Activated CD4-positive, alpha-beta T cell treated with anti-CD3 and anti-CD28 coated beads, Interleukin-2, amount 10 ng/mL, durations not matched to agents 7 days and 5 days (primary cell): Measurements from ENCODE around the gene CYTH1. TPM values are rescaled to one million over a fixed set of nuclear protein-coding genes. Genes with fewer than 3 reads are reported as not detected.

Experiments used
- CTCF ChIA-PET: fragments of 350-600 bp; sonication (Branson Sonifier 250); formaldehyde crosslinking; loops from one replicate; lab custom pipeline; 2021; ENCODE audit warnings: antibody characterized with exemption; lab: Charles Lee
- POLR2A ChIA-PET: fragments of 350-600 bp; sonication (Branson Sonifier 250); formaldehyde crosslinking; loops from one replicate; lab custom pipeline; 2021; ENCODE audit warnings: antibody characterized with exemption; lab: Charles Lee
- DNase-seq: peaks from one replicate; pipeline ENCODE4 v3.0.0-alpha.2; 2020
- H3K27ac Mint-ChIP-seq: one replicate; pipeline ENCODE4 v1.8.0; 2021; ENCODE audit warnings: mild to moderate bottlenecking, moderate library complexity, mixed read lengths
- H3K27me3 Mint-ChIP-seq: one replicate; pipeline ENCODE4 v1.8.0; 2021; ENCODE audit warnings: mixed read lengths
- H3K36me3 Mint-ChIP-seq: one replicate; pipeline ENCODE4 v1.8.0; 2021; ENCODE audit warnings: low read depth, mixed read lengths
- H3K4me1 Mint-ChIP-seq: one replicate; pipeline ENCODE4 v1.8.0; 2021; ENCODE audit warnings: mixed read lengths
- H3K4me3 Mint-ChIP-seq: one replicate; pipeline ENCODE4 v1.8.0; 2021; ENCODE audit warnings: mild to moderate bottlenecking, moderate library complexity, mixed read lengths
- H3K9me3 Mint-ChIP-seq: one replicate; pipeline ENCODE4 v1.8.0; 2021; ENCODE audit warnings: mixed read lengths
- total RNA-seq, 2 experiments: library from RNA; stranded (reverse); gene quantifications; one replicate each; pipeline ENCODE4 v1.2.3, GENCODE V29; 2021

CYTH1 gene
- total RNA-seq, 2 experiments from 2014 or later = 244 to 251 TPM

DNA sequence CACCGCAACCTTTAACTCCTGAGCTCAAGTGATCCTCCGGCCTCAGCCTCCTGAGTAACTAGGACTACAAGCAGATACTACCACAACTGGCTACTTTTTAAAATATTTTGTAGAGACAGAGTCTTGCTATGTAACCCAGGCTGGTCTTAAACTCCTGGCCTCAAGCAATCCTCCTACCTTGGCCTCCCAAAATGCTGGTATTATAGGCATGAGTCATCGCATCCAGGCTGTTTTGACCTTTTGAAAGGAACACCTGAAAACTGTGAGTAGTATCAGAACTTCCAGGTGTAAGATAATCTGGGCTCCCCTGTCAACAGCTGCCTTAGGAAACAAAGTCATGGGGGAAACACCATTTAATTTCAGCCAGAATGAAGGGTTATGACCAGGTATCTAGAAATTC, 77.5 kb downstream of the CYTH1 start:
- ChIA-PET CTCF (interaction anchor here (0.7 to 1.4 kb wide), 2 partner anchors 16 to 22 kb away, joined by 3 to 4 read pairs; no protein-coding TSS in a partner anchor), POLR2A (no interaction called here)
- Mint-ChIP-seq H3K9me3 (no peaks in the 10 kb centered on the region), H3K27ac (no peak overlapping the region), H3K27me3 (no peaks in the 10 kb centered on the region), H3K36me3 (peaks cover 64% of the 10 kb centered on the region), H3K4me3 (no peak overlapping the region), H3K4me1 (peaks cover 26% of the 10 kb centered on the region)
- DNase-seq = no peak

DNA sequence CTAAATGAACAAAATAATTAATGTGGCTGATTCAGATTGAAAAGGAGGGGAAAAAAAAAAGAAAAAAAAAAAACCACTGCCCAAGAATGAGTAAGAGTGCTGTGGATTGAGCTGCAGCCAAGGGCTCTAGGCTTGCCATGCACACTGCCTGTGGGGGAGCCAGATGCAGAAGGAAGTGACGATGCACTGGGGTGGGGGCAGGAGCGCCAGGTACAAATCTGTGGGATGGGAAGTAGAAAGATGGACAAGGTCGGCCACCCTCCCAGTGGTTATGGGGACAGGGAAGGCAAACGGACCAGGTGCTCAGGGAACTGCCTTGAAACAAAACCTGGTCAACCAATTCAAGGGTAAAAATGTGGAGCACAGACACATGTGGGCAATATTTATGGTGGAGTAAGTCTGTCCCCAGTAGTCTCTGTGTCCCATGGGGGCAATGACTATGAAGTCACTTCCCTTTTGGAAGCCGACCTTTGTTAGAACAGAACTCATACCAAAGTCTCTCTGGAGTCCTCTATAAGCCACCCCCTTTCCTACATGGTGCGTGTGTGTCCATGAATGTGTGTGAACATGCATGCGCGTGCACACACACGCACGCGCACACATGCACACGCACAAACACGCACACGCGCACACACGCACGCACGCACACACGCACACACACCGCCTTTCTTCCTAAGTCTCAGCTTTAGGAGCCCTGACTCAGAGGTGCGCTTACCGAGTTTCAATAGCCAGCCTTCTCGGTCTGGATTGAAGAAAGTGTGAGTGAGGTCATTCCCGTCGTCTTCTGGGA, 84.3 kb downstream of the CYTH1 start:
- peaks cover 4% of the 10 kb centered on the region for H3K4me1 Mint-ChIP-seq
- POLR2A ChIA-PET = interaction anchor here (0.6 kb wide), 1 partner anchor 79 kb away, joined by 3 read pairs; no protein-coding TSS in a partner anchor

DNA sequence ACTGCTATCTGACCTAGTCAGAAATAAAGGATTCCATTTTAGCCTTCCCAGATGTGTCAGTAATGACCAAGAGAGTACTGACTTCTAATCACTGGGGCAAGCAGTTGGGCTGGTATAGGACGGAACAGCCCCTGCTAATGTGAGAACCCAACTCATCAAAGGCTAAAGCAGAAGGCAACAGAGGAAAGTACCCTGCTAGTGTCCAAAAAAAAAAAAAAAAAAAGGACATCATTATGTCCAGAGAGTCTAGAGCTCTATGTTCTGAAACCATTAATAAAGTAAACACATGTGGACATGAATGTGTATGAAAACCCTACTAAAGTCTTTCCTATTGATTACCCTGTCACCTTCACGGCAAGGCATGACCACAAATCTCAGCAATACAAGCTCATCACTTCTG, 85.0 kb downstream of the CYTH1 start:
- H3K4me3 Mint-ChIP-seq = no peak overlapping the region
- no peaks in the 10 kb centered on the region for H3K27me3 Mint-ChIP-seq
- no peak overlapping the region for H3K27ac Mint-ChIP-seq
- H3K9me3 Mint-ChIP-seq = no peaks in the 10 kb centered on the region
- POLR2A ChIA-PET = no interaction called here
- no peak for DNase-seq
- CTCF ChIA-PET = interaction anchor here (0.5 to 2.1 kb wide), 5 partner anchors 12 to 218 kb away, joined by 3 to 7 read pairs (median 4); no protein-coding TSS in a partner anchor
- H3K36me3 Mint-ChIP-seq = peaks cover 86% of the 10 kb centered on the region
- H3K4me1 Mint-ChIP-seq = peaks cover 4% of the 10 kb centered on the region

More for the DNA sequence above, 84.3 kb downstream of the CYTH1 start:
- Mint-ChIP-seq H3K4me3 (no peak overlapping the region), H3K27me3 (no peaks in the 10 kb centered on the region), H3K36me3 (peaks cover 85% of the 10 kb centered on the region), H3K9me3 (no peaks in the 10 kb centered on the region), H3K27ac (no peak overlapping the region)
- CTCF ChIA-PET = interaction anchor here (0.6 to 2.1 kb wide), 3 partner anchors 16 to 113 kb away, joined by 3 to 5 read pairs (median 4); no protein-coding TSS in a partner anchor
- no peak for DNase-seq

DNA sequence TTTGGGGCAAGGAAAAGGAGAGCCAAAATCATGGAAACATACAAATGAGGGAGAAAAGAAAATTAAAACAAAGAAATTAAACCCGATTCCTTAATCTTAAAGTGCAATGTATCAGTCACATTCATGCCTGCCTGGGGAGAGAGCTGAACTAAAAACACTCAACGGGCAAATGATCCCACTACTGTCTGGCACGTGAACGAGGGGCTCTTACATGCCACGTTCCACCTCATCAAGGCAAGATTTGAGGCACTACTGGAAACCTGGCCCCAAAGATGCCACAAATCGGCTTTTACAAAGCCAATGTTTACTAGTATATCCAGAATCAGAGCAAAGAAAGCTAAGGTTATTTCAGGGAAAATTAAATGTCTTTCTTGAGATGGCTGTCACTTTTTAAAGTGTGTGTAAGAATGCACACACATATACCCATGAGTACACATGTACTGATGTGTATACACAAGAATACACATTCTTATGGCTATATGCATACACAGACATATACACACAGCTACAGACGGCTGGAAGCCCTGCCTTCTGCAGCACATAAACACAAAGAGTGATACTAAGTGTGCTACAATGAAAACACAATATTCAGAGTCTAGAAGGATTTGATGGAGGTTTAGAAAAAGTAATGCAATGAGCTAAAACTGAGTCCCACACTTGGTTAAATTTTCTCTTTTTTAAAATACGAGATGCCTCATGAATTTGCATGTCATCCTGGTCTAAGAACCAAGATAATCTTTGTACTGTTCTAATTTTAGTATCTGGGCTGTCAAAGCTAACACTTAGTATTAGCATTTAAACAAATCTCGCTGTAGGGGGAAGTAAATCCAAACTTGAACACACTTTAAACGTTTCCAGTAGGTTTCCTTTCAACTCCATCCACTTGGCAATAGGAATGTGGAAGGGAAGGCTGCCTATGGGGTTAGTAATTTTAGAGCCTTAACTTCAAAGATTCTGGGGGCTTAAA, 85.8 kb downstream of the CYTH1 start:
- POLR2A ChIA-PET = no interaction called here
- H3K36me3 Mint-ChIP-seq = peaks cover 83% of the 10 kb centered on the region

DNA sequence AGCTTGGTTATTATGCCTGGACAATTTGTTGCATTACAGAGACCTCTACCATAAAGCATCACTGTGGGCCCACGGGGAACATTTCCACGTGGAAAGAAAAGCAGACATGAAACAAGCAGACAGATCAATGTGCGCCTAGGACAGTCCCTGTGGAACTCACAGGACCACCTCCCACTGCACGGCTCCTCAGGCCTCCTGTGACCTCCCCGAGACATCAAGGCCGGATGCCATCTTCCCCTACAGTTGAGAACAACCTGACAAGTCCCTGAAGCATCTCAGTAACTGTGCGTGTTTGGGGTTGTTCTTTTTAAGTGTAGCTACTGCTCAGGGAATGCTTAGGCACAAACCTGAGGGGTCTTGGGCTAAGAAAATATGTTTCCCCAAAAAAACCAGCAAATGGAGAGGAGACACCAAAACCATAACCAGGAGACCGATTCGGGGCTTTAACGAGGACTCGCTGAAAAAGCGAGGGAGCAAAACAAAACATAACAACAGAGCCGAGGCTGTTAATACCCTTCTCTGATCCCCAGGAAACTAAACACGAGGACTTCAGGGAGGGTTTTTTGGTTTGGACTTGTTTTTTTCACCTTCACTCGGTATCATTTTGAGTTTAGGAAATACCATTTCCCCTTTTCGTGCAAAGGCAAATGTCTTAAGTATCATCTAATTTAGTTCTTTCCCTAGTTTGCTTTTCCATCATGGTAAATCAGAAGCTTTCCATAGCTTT, 87.1 kb downstream of the CYTH1 start:
- no peak for DNase-seq
- Mint-ChIP-seq H3K27me3 (no peaks in the 10 kb centered on the region), H3K4me3 (no peak overlapping the region), H3K4me1 (peaks cover 5% of the 10 kb centered on the region), H3K9me3 (no peaks in the 10 kb centered on the region), H3K36me3 (peaks cover 85% of the 10 kb centered on the region), H3K27ac (no peak overlapping the region)
- POLR2A ChIA-PET = no interaction called here
- CTCF ChIA-PET = interaction anchor here (0.6 to 1.0 kb wide), 2 partner anchors 48 to 80 kb away, joined by 3 read pairs; no protein-coding TSS in a partner anchor

More for the DNA sequence above, 85.8 kb downstream of the CYTH1 start:
- Mint-ChIP-seq H3K27ac (peak overlapping the region; percentile 48), H3K27me3 (no peaks in the 10 kb centered on the region), H3K9me3 (no peaks in the 10 kb centered on the region), H3K4me1 (peaks cover 4% of the 10 kb centered on the region), H3K4me3 (no peak overlapping the region)
- DNase-seq = no peak
- CTCF ChIA-PET = interaction anchor here (0.5 to 1.3 kb wide), 5 partner anchors 12 to 217 kb away, joined by 3 to 7 read pairs (median 3); no protein-coding TSS in a partner anchor

DNA sequence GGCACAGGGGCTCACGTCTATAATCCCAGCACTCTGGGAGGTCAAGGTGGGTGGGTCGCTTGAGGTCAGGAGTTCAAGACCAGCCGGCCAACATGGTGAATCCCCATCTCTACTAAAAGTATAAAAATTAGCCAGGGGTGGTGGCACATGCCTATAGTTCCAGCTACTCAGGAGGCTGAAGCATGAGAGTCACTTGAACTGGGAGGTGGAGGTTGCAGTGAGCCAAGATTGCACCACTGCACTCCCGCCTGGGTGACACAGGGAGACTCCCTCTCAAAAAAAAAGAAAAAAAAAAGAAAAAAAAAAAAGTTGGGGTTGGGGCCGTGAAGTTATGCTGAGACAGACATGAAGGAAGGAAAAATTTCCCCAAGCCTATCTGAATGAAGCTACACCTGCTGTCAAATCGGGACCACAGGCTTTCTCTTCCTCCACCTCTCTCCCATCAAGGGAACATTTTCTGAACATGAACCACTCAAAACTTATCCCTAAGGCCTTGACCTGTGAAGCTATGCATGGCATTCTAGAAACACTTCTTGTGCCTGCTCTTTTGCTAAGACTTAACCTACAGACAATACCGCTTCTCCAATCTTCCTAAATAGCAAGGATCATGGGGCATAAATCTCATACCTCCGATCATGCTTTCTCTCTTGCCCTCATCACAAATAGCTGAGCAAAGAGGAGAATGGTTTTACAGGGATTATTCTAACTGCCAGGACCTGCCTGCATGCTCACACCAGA, 88.6 kb downstream of the CYTH1 start:
- CTCF ChIA-PET = interaction anchor here (0.6 kb wide), 4 partner anchors 41 to 389 kb away, joined by 3 to 5 read pairs (median 4); no protein-coding TSS in a partner anchor
- Mint-ChIP-seq H3K9me3 (no peaks in the 10 kb centered on the region), H3K27me3 (no peaks in the 10 kb centered on the region), H3K4me1 (peaks cover 5% of the 10 kb centered on the region), H3K4me3 (no peak overlapping the region), H3K27ac (no peak overlapping the region), H3K36me3 (peaks cover 86% of the 10 kb centered on the region)
- no peak for DNase-seq
- POLR2A ChIA-PET = no interaction called here

DNA sequence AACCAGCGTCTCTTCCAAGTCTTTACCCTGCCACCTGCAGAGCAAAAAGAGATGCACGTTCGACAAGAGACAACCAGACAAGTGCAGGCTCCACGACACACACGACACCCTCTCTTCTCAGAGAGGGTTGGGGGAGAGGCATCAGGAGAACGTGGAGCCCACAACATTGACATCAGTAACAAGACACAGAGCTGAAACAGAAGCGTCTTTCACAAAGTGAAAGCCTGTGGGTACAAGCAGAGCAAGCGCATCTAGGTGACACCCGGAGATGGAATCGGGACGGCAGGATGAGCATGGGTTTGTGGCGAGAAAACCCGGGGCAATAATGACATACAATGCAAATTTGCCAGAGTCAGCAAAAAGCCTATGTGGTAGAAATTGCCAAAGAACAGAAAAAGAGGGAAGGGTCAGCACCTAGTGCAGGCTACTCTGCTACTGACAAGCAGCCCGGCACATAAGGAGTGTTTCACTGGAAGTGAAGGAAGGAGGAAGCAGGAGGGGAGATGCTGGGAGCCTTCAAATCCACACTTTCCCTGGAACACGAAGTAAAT, 89.5 kb downstream of the CYTH1 start:
- no peaks in the 10 kb centered on the region for H3K9me3 Mint-ChIP-seq
- H3K36me3 Mint-ChIP-seq = peaks cover 86% of the 10 kb centered on the region
- peaks cover 3% of the 10 kb centered on the region for H3K4me1 Mint-ChIP-seq
- no peak overlapping the region for H3K27ac Mint-ChIP-seq
- DNase-seq = no peak
- no peaks in the 10 kb centered on the region for H3K27me3 Mint-ChIP-seq
- H3K4me3 Mint-ChIP-seq = no peak overlapping the region
- CTCF ChIA-PET = no interaction called here
- POLR2A ChIA-PET = no interaction called here

DNA sequence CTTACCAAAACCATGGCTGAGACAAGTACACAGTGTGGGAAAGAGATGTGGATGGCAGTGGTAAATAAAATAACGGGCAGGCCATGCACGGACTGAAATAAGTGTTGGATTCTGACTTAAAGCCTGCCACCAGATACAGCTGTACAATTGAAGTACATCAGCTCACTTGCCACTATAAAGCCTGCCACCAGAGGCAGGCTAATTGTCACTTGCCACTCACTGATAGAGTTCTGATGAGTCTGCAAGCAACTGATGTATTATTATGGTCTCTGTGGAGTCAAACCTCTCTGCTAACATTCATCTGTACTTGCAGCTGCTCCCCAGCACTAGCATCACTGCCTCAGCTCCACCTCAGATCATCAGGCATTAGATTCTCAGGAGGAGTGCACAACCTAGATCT, 93.0 kb downstream of the CYTH1 start:
- POLR2A ChIA-PET = no interaction called here
- Mint-ChIP-seq H3K9me3 (no peaks in the 10 kb centered on the region), H3K4me1 (peaks cover 2% of the 10 kb centered on the region), H3K4me3 (no peak overlapping the region), H3K27me3 (no peaks in the 10 kb centered on the region), H3K27ac (no peak overlapping the region), H3K36me3 (peaks cover 69% of the 10 kb centered on the region)
- CTCF ChIA-PET = interaction anchor here (1.2 kb wide), 3 partner anchors 9 to 19 kb away, joined by 3 to 4 read pairs (median 3); no protein-coding TSS in a partner anchor
- no peak for DNase-seq

DNA sequence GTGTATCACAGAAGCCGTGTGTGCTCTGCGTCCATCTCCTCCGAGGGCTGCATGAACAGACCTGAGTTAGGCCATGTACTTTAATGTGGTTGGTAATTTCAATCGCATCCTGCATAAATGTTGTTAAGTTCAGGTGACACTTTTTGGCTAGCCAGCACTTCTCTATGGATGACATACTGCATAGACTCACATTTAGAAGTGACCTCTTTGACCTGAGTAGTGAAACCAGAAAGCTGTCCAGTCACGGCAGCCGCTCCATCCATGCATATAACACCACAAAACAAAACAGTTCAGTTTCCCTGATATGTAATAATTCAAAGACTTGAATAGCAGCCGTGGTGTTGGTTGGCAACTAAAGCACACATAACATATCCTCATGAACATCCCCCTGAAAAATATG, 94.1 kb downstream of the CYTH1 start:
- Mint-ChIP-seq H3K27me3 (no peaks in the 10 kb centered on the region), H3K36me3 (peaks cover 69% of the 10 kb centered on the region), H3K4me1 (peaks cover 2% of the 10 kb centered on the region), H3K27ac (no peak overlapping the region), H3K4me3 (no peak overlapping the region), H3K9me3 (no peaks in the 10 kb centered on the region)
- CTCF ChIA-PET = interaction anchor here (1.2 kb wide), 1 partner anchor 17 kb away, joined by 3 read pairs; no protein-coding TSS in a partner anchor
- POLR2A ChIA-PET = no interaction called here
- DNase-seq = no peak

DNA sequence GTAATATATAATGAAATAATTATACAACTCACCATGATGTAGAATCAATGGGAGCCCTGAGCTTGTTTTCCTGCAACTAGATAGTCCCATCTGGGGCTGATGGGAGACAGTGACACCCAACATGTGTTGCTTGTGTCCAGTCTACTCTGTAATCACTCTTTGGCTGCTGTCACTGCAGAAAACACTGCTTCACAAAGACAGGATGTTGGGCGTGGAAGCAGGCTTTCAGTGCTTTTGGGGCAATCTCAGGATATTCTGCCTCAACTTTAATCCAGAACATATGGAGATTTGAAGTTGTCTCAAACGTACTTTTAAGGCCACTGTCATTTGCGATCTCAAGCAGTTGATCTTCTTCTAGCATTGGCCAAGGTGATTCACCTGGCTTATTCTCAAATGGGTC, 94.9 kb downstream of the CYTH1 start:
- POLR2A ChIA-PET = no interaction called here
- CTCF ChIA-PET = no interaction called here
- Mint-ChIP-seq H3K27me3 (no peaks in the 10 kb centered on the region), H3K4me1 (peaks cover 2% of the 10 kb centered on the region), H3K36me3 (peaks cover 63% of the 10 kb centered on the region), H3K4me3 (no peak overlapping the region), H3K27ac (peak overlapping the region; percentile 9), H3K9me3 (no peaks in the 10 kb centered on the region)
- no peak for DNase-seq

DNA sequence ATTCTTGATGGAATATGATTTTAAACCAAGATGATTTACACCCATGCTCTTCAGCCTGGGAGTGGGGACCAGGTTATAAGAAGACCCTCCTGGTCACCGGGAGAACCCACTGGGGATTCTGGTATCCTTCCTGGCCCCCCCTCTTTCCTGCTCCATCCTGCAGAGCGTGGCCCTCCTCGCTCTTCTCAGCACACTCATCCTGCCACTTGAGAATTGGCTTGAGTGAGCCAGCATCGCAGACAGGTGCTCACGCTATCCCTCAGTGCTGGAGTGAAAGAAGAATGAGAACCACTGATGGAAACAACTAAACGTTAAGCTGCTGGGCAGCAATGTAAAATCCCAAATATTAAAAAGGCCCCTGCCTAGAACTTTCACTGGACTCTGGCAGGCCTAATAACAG, 98.0 kb downstream of the CYTH1 start:
- Mint-ChIP-seq H3K4me1 (no peaks in the 10 kb centered on the region), H3K36me3 (peaks cover 62% of the 10 kb centered on the region), H3K27me3 (no peaks in the 10 kb centered on the region), H3K27ac (peak overlapping the region; percentile 36), H3K4me3 (no peak overlapping the region), H3K9me3 (no peaks in the 10 kb centered on the region)
- ChIA-PET POLR2A (no interaction called here), CTCF (no interaction called here)
- DNase-seq = no peak
